Mesodermal cell (in vitro differentiated cells): ENCODE results near the gene CBS.
"Not testable (repeated sequence)": the region's sequence is repeated elsewhere in the genome, so short reads cannot be mapped to it uniquely, and the experiment has no call there.

Experiments
- H3K27ac ChIP-seq: 2 replicates; pipeline ENCODE4 v1.7.0; 2013; ENCODE audit warnings: mild to moderate bottlenecking, low read depth, low read length, moderate library complexity; ENCODE audit not compliant: severe bottlenecking
- H3K36me3 ChIP-seq: 2 replicates; pipeline ENCODE4 v1.7.1; 2013; ENCODE audit warnings: mild to moderate bottlenecking, low read length, moderate library complexity; ENCODE audit not compliant: control insufficient read depth, insufficient read depth
- H3K4me1 ChIP-seq: one replicate; pipeline ENCODE4 v1.7.1; 2013; ENCODE audit warnings: mild to moderate bottlenecking, low read length; ENCODE audit not compliant: insufficient read depth, control insufficient read depth, poor library complexity, severe bottlenecking
- H3K4me3 ChIP-seq: 2 replicates; pipeline ENCODE4 v1.7.0; 2013; ENCODE audit warnings: low read length, control low read depth, mild to moderate bottlenecking; ENCODE audit not compliant: insufficient read depth, poor library complexity, severe bottlenecking; ENCODE audit errors: extremely low read depth
- H3K9me3 ChIP-seq: 2 replicates; pipeline ENCODE4 v1.7.1; 2013; ENCODE audit warnings: mild to moderate bottlenecking, low read length, moderate library complexity; ENCODE audit not compliant: control insufficient read depth
- WGBS, 2 experiments: methylation state at CpG; one replicate each; pipeline ENCODE4 v1.1.5; 2013; ENCODE audit warnings: missing lambda C conversion rate in 2 of 2; ENCODE audit not compliant: insufficient coverage in 2 of 2; 5-methylcytosine and 5-hydroxymethylcytosine counted together

CBS gene

DNA sequence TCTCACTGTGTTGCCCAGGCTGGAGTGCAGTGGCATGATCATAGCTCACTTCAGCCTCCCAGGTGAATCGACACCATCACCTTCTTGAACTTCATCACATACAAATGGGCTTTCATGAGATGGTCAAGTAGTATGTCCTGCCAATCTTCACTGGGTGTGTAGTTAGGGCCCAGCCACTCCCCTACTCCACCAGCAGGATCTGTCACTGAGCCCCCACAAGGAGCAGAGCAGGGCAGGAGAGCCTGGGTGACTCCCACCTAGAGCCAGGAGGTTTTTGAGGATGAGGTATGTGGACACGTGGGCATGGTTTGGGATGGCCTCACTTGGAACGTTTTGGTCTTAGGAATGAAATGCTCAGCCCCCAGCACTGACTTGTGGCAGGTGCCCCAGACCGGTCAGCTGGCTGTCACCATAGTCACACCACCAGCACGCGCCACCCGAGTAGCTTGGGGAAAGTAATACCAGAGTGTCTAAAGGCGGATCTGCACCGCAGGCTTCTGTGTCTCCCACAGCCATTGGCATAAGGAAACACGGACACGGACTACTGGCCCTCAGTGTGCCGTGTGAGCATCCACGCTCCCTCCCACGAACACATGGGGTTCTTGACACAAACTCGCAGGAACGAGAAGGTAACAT is 16.5 kb upstream of the CBS start:
- H3K36me3 ChIP-seq, H3K9me3 ChIP-seq, H3K4me3 ChIP-seq, H3K4me1 ChIP-seq, H3K27ac ChIP-seq: not testable (repeated sequence)
- WGBS, 2 experiments, result no CpG with 5 or more reads among the region's 16 CpGs

DNA sequence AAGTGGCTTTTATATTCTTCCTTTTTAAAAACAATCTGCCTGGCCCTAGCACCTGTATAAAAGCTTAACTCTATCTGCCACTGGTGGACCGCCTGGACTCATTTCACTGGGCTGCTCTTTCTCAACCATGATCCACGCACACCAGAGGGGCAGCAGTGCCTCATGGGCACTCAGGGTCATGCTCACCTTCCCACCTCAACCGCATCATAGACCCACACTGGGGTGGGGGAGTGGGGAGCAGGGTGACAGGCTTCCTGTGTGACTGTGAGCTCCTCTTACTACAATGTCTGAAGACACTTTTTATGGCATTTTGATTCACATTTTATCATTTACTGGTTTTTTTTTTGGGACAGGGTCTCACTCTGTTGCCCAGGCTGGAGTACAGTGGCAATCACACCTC is 15.3 kb upstream of the CBS start:
- H3K36me3 ChIP-seq, H3K27ac ChIP-seq, H3K9me3 ChIP-seq, H3K4me1 ChIP-seq, H3K4me3 ChIP-seq: not testable (repeated sequence)
- WGBS, 2 experiments, result no CpG with 5 or more reads among the region's 3 CpGs

GRCh38 chr21:43089463-43089862 is 13.8 kb upstream of the CBS start:
- H3K36me3 ChIP-seq, H3K4me1 ChIP-seq, H3K4me3 ChIP-seq, H3K27ac ChIP-seq, H3K9me3 ChIP-seq: not testable (repeated sequence)
- no CpG with 5 or more reads among the region's 17 CpGs for WGBS, 2 experiments

DNA sequence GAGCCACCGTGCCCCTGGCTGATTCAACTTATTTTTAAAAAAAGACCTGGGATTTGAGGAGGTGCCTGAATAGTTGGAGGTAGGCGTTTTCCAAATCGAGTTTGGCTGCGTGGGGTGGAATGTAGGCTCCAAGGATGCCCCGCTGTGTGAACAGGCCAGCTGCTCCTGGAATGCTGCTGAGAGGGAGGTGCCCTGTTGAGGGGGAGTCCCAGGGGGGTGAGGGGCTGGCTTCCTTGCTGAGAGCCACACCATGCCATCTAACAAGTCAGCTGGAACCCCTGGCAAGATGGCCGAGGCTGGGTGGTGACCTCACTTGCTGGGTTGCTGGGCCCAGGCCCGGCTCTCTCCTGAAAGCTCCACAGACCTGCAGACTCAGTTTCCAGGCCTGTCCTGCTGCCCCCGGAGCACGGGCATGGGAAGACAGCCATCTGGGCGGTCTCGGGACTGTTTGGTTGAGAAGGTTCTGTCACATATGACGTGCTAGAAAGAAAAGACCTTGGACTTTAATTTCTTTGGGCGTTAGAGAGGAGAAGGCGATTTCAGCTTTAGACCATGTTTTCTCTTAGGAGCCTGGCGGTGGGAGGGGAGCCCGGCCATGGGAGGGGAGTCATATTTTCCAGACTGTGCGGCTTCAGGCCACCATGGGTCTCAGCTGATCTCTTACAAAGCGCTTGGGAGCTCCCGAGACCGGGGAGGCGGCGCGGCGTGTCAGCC is 7.1 kb upstream of the CBS start:
- not testable (repeated sequence) for H3K9me3 ChIP-seq, H3K27ac ChIP-seq, H3K4me3 ChIP-seq, H3K36me3 ChIP-seq, H3K4me1 ChIP-seq
- WGBS, 2 experiments, result no CpG with 5 or more reads among the region's 24 CpGs

DNA sequence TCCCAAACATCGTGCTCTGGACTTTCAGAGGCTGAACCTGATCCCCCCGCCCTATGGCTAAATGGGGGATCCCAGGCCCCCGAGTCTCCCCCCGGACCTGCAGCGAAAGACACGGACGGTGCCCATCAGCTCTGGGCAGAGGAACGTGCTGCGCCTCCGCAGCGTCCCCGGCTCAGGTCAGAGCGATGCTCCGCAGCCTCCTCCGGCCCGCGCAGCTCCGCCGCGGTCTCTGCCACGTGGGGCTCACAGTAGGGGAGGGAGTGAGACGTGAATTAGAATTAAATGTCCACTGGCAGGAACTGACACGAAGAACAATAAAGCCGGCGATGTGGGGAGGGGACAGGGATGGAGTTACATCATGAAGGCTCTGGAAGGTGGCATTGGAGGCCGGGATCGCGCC is 1.0 kb upstream of the CBS start:
- not testable (repeated sequence) for H3K9me3 ChIP-seq, H3K4me1 ChIP-seq, H3K4me3 ChIP-seq, H3K36me3 ChIP-seq, H3K27ac ChIP-seq
- WGBS, 2 experiments, result no CpG with 5 or more reads among the region's 28 CpGs

- H3K4me1 ChIP-seq, H3K9me3 ChIP-seq, H3K27ac ChIP-seq, H3K4me3 ChIP-seq, H3K36me3 ChIP-seq: not testable (repeated sequence)
- no CpG with 5 or more reads among the region's 77 CpGs for WGBS, 2 experiments
Measured at GRCh38 chr21:43076023-43076637, 495 bp upstream of the CBS start.

- H3K4me1 ChIP-seq, H3K9me3 ChIP-seq, H3K27ac ChIP-seq, H3K36me3 ChIP-seq, H3K4me3 ChIP-seq: not testable (repeated sequence)
- WGBS, 2 experiments, result no CpG with 5 or more reads among the region's 74 CpGs
Measured at GRCh38 chr21:43074401-43075169, 1.1 kb downstream of the CBS start.

GRCh38 chr21:43072742-43073141 is 2.9 kb downstream of the CBS start:
- H3K27ac ChIP-seq, H3K4me3 ChIP-seq, H3K9me3 ChIP-seq, H3K36me3 ChIP-seq, H3K4me1 ChIP-seq: not testable (repeated sequence)
- WGBS, 2 experiments, result no CpG with 5 or more reads among the region's 11 CpGs

- not testable (repeated sequence) for H3K9me3 ChIP-seq, H3K36me3 ChIP-seq, H3K4me1 ChIP-seq, H3K27ac ChIP-seq, H3K4me3 ChIP-seq
- no CpG with 5 or more reads among the region's 10 CpGs for WGBS, 2 experiments
Measured at GRCh38 chr21:43069682-43070081, 6.0 kb downstream of the CBS start.

- H3K27ac ChIP-seq, H3K9me3 ChIP-seq, H3K4me3 ChIP-seq, H3K4me1 ChIP-seq, H3K36me3 ChIP-seq: not testable (repeated sequence)
- no CpG with 5 or more reads among the region's 12 CpGs for WGBS, 2 experiments
Measured at GRCh38 chr21:43068065-43068464, 7.6 kb downstream of the CBS start.

DNA sequence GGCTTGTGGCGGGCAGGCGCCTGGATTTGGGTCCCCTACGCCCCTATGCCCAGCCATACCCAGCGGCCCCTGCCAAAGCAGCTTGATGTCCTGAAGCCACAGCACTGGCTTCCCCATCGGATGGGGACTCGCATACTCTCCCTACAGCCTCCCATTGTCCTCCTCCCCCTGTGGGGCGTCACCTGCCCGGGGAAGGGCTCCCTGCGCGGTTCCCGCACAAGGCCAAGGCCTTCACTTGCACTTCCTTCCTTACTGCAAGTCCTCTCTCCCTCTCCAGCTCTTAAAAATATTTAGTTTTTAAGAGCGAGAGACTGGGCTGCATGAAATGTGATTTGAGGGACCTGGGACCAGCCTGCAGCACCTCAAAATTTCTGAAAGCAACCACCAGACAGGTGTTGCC is 8.9 kb downstream of the CBS start:
- H3K9me3 ChIP-seq, H3K27ac ChIP-seq, H3K36me3 ChIP-seq, H3K4me3 ChIP-seq, H3K4me1 ChIP-seq: not testable (repeated sequence)
- no CpG with 5 or more reads among the region's 12 CpGs for WGBS, 2 experiments
